Activated CD4-positive, alpha-beta T cell treated with anti-CD3 and anti-CD28 coated beads, Interleukin-2, Interleukin-6, amounts not matched to agents 100 ng/mL and 50 ng/mL, durations not matched to agents 16 hours and 8 hours (primary cell): ENCODE data around the gene CFAP221.

Experiments
- DNase-seq: peaks from one replicate; pipeline ENCODE4 v3.0.0-alpha.2; 2020

Gene CFAP221

DNA sequence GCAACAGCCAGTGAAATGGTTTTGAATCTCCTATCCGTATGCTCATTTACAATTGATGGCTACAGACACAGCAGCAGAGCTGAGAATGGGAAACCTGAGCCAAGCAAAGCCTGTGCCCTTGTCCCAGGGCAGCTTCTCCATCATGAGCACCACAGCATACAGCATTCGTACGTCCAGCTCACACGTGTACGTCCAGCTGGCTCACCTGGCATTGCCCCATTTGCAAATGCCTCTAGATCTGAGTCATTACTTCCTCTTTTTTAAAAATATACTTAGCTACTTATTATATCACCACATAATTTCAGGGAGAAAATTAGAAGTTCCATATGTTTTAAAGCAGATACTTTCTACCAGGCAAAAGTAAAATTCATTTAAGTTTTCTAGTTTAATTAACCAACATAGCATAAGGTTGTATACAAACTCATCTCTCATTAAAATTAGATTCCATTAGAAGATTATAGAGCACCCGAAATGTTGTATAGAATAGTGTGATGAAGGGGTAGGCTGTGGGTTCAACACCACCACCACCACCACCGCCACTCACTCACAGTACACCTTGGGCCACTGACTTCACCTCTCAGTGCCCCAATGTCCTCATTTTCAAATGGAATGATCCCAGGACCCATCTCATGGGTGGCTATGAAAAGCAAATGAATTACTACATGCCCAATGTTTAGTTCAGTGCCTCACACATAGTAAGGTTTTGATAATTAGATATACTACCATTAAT is 103.4 kb downstream of the CFAP221 start:
- DNase-seq = no peak

DNA sequence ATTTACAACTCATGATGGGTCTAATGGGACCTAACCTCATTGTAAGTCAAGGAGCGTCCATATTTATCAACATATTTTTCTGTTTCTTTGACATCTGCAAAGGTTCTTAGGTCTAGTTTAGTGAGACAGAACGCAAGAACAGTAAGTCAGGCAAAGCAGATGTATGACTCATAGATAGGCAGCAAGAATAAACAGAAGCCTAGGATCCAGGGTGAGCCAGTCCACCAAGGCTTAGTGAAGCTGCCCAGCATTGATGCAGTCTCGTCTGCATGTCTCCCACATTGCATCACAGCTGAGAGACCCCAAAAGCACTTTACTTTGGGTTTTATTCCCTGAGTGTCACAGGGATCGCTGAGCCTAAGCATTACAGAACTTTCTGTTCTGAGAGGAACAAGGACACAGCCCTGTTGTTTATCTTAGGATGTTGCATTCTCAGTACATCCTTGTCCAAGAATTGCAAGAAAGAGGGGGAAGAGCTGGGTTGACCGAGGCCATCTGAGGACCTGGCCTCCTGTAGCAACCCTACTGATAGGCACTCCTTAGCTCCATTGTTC is 105.2 kb downstream of the CFAP221 start:
- no peak for DNase-seq

DNA sequence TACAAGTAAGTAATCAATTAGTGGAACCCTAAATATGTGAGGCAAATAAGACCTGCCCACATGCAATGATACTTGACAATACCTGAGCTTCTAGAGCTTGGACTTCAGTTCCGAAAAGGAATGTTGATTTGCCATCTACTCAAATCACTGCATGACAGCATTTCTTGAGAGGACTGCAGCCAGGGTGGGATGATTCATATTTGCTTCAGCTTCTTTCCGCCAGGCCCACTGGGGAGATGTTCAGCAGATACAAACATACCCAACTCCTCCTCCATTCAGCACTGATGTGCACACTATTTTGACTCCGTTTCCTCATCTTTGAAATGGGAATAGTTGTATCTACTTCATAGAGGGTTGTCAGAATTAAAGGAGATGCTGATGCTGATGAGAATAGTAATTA is 106.0 kb downstream of the CFAP221 start:
- no peak for DNase-seq

DNA sequence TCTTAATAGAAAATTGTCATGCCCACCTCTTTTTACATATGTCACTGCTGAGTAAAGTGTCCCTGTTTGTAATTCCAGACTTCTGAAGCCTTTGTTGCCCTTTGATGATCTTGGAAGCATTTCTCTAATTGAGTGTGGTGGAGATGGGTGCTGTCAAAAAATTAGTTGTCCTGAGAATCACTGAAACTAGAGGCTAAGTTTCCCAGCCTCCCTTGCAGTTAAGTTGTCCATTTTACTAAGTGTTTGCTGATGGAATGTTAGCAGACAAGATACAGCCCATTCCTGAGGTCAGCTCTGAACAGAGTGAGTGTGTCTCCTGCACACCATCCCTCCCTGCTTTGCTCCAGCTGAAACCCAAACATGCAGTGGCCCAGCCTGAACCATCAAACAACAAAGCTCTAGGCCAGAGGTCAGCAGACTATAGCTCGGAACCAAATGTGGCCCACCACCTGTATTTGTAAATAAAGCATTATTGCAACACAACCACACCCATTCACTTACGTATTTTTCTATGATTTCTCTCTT is 106.7 kb downstream of the CFAP221 start:
- DNase-seq = no peak

DNA sequence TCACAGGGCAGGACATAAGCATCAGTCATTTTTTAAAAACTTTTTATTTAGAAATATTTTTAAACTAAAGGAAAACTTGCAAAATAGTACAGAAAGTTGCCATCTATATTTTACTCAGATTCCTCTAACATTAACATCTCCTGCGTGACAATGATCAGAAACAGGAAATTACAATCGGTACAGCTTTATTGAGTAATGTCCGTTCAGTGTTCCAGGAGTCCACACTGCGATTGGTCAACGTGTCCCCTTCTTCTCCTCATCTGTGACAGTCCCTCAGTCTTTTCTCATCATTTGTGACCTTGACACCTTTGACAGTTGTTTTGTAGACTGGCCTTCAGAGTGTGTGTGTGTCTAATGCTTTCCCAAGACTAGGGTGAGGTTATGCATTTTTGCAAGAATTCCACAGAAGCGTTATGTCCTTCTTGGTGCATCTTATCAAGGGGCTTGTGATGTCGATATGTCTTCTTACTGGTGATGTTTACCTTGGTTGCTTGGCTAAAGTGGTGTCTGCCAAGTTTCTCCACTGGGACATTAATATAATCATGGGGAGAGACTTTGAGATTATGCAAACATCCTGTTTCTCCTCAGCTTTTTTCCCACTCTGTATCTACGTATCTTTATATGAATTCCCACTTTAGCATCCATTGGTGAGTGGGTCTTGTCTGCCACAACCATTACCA is 113.4 kb downstream of the CFAP221 start:
- no peak for DNase-seq

DNA sequence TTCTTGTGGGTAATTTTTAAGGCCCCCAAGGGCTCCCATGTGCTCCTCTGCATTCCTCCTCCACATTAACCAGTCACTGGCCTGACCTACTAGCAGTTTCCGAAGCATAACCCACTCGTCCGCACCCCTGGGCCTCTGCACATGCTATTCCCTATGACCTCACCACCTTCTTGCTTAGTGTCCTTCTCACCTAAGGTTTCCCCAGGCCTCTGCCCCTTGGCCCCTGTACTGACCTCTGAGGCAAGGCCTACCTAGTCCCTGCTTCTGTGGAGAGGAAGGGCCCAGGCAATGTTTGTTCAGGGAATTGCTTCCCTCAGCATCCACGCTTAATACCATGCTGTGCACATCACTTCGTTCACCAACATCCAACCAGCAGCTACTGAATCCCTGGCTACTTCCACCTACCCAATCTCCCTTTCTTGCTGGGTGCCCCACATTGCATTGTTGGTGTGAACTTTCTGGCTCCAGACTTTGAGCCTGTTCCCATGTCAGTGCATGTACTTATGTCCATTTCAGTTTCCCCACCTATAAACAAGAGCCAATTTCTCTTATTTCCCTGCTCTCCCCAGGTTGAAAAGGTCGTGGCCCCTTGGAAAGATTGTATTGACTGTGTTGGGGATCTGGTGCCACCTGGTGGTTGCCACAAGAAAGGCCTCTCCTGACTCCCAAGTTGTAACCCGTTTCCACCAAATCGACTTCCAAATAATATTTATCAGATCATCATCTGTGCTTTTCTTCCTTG is 115.5 kb downstream of the CFAP221 start:
- peak; percentile 42 for DNase-seq

DNA sequence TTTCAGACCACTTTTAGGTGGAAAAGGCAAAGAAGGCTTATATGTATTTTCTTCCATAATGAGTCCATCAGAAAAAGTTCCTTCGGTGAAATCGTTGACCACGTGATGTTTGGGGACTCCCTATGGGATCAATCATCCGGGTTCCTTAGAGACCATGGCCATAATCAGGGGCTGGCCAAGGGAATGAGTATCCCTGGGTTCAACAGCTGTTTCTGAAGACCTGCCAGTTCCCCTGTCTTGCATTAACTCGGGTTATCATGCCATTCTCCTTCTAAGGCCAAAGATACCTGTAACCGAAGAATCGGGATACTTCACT is 116.1 kb downstream of the CFAP221 start:
- DNase-seq = no peak

DNA sequence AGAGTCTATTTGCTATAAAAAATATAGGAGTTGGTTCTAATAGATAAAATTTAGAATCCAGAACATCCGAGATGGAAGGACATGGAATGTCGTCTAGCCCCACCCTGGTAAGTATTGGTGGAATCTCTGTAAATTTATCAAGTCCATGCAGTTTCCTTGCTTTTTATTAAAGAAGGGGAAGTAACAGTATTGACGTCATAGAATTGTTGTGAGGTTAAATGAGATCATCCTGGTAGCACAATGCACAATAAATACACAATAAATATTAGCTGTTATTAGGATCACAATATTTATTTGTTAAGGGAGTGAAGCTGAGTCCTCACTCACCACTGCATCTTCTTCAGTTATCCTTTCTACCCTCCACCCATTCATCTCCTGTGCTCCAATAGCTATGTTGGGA is 118.0 kb downstream of the CFAP221 start:
- no peak for DNase-seq

DNA sequence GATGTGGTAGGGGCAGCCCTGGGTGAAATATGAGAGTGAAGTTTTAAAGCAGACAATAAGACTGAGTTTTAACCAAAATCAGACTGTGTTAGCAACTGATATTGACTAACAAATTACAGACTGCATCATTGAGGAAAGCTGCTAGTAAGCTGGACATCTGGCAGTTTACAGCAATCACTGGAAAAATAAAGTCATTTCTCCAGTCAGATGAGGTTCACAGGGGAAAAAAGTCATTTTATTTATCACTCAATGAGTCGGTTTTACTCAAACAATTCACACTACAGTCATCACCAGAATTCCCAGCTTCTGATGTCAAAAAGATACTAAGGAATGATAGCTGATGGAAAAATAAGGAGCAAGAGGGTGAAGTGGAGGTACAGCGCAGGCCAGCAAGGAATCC is 124.3 kb downstream of the CFAP221 start:
- no peak for DNase-seq

DNA sequence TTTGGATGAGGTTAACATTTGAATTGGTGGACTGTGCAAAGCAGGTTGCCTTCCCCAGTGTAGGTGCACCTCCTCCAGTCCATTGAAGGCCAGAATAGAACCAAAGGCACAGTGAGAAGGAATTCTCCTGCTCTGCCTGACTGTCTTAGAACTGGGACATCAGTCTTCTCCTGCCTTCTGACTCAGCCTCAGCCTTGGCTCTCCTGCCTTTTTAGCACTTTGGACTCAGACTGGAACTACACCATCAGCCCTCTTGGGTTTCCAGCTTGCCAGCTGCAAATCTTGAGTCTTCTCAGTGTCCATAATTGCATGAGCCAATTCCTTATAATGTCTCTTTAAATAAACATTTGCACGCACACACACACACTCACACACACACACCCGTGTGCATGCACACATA is 126.8 kb downstream of the CFAP221 start:
- no peak for DNase-seq

DNA sequence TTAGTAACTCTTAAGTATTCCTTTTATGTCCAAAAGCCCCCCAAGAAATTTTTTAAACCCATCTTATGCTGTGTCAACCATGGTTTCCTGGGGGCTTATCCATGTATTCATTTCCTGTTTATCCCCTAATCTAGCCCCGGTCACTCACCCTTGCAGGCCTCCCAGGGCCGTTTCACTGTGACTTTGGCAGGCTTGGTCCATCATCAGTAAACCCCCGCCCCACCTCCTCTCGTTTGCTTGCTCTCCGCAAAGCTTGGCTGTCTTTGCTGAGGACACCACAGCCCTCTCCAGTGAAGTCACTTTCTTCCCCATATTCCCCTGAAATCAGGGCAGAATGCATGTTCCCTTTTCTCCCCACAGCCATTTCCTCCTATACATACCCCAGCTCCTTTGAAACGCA is 127.5 kb downstream of the CFAP221 start:
- DNase-seq = no peak

DNA sequence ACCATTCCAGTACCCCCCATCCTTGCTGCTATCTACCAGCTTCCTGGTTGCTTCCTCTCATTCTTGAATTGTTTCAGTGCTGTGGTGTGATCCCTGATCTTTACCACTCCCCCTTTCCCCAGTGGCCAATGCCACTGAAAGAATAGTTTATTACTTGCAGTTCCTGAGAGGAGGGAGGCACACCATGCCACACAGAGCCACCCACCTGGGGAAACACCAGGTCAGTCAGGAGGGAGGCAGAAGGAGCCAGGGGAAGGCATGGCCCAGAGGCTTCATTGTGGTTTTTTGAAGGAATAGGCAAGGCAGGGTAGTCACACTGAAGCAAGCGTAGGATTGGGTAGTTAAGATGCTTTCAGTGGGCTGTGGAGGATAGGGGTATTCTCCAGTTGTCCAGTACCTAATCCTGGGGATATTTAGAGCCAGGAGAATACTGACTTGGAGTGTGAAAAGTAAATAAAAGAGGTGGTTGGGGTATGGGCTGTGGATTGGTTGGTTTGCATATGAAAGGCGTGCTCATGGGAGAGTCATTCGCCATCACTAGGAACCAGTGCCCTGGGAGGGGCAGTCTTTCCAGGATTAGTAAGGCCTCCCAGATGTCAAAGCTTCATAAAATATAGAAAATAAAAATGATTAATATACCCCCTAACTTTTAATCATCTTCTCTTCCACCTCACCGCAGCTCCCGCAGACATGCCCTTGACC is 128.1 kb downstream of the CFAP221 start:
- DNase-seq = no peak

DNA sequence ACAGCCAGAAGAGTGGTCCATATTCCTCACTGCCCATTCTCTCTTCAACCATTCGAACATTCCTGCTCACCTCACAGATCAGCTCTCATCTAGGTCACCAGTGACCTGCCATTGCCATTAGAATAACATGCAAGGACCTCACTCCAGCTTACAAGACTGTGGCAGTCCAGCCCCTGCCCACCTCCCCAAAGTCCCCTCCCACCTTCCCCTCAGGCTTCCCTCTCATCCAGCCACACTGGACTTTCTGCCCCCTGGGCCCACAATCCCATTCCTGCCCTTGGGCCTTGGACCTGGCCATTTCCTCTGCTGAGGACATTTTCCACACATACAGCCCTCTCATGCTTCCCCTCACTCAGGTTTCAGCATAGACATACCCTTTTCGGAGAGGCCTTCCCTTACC is 129.5 kb downstream of the CFAP221 start:
- no peak for DNase-seq

DNA sequence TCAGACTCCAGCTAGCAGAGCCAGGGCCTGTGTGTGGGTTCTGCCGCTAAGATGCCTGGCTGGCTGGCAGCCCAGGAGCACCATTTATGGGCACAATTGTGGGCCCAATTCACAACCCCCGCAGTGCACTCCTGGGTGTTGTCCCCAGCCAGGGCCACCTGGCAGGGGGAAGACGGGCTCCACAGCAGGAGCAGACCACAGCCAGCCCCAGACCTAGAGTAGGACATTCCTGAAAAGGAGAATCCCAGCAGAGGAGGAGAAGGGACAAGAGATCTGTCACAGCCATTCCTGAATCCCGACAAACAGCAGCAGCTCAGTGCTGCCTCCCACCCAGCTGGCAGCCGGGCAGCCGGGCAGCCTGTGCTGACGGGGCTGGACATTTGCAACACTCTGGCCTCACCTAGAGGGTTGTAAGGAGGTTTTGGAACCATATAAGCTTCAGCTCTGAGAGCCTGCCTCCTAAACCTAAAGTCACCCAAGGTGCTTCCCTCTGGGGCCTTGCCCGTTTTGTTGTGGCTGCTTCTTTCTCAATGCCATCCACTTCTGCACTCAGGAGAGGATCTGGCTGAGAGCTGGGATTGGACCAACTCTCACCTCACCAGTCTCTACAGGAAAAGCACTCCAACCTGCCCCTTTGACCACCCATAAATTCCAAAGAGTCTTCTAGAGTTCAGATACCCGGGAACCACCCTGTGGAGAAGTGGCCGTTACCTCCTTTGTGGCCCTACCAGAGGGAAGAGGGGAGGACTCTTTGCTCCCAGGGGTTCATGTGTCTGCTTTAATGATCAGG is 130.7 kb downstream of the CFAP221 start:
- DNase-seq = no peak

DNA sequence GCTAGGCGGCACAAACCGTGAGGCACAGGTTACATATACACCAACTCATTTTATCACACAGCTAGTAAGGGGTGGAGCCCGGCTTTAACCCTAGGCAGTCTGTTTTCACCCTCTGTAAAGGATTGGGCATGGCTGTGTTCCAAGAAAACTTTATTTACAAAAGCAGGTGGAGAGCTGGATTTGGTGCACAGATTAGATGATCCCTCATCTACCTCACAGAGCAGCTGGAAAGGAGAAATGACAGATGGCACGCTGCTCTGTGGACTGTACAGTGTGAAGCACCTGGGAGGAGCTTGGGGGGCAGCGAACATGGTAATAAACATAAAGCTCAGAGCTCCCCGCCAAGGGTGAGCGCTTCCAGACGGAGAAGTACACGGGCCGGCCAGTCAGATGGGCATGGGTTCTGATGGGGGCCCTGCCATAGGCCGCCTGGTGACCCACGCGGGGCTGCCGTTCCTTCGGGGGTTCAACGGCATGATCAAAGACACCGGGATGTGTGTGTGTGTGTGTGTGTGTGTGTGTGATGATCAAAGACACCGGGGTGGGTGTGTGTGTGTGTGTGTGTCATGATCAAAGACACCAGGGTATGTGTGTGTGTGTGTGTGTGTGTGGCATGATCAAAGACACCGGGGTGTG is 133.9 kb downstream of the CFAP221 start:
- DNase-seq = no peak

DNA sequence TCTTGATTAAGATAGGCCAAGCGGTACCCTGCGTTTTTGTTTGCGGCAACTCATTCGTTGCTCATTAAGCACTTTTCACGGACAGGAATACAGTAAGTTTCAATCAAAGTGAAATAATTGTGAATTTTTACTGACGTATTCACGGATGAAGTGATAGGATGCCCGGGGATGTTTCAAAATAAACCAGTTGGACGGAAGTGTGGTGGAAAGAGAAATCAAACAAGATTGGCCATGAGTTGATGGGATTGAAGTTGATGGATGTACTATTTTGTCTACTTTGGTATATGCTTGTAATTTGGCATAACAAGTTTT is 135.2 kb downstream of the CFAP221 start:
- no peak for DNase-seq

DNA sequence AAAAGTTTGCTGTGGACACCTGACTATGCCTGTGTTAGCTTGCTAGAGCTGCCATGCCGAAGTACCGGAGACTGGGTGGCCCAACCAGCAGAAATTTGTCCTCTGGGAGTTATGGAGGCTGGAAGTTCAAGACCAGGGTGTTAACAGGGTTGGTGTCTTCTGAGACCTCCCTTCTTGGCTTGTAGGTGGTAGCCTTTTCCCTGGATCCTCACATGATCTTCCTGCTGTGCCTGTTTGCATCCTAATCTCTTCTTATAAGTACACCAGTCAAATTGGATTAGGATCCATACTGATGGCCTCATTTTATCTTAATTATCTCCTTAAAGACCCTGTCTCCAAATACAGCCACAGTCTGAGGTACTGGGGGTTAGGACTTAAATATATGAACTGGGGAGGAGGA is 135.6 kb downstream of the CFAP221 start:
- no peak for DNase-seq

DNA sequence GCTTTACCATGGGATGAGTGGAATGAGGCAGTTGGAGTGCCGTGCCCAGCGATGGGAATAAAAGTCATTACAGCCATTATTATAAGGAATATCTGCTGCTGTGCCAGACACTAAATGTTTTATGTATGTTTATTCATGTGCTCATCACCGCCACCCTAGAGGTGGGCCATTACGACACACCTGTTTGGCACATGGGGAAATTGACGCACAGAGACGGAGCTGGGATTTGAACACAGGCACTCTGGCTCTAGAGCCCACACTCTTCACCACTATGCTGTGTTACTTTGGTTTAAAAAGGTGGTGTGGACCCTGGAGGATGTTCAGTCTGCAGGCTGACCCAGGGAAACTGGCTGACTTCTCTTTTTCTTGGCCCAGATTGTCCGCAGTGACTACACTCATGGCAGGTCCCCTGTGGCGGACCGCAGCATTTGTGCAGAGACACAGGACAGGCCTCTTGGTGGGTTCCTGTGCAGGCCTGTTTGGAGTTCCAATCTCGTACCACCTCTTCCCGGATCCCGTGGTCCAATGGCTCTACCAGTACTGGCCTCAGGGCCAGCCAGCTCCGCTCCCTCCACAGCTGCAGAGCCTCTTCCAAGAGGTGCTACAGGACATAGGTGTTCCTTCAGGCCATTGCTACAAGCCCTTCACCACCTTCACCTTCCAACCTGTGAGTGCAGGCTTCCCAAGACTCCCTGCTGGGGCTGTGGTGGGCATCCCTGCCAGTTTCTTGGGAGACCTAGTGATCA is 136.4 kb downstream of the CFAP221 start:
- no peak for DNase-seq

DNA sequence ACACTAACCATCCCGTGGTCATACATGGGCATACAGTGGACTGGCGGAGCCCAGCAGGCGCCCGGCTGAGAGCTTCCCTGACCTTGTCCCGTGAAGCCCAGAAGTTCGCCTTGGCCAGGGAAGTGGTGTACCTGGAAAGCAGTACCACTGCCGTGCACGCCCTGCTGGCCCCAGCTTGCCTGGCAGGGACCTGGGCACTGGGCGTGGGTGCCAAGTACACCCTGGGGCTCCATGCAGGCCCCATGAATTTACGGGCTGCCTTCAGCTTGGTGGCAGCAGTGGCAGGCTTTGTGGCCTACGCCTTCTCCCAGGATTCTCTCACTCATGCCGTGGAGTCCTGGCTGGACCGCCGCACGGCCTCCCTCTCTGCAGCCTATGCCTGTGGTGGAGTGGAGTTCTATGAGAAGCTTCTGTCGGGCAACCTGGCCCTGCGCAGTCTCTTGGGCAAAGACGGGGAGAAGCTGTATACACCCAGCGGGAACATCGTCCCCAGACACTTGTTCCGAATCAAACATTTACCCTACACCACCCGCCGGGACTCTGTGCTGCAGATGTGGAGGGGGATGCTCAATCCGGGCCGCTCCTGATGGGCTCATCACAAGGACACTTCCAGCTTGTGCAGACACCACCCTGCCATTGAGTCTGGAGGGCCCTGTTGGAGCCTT is 137.1 kb downstream of the CFAP221 start:
- no peak for DNase-seq

DNA sequence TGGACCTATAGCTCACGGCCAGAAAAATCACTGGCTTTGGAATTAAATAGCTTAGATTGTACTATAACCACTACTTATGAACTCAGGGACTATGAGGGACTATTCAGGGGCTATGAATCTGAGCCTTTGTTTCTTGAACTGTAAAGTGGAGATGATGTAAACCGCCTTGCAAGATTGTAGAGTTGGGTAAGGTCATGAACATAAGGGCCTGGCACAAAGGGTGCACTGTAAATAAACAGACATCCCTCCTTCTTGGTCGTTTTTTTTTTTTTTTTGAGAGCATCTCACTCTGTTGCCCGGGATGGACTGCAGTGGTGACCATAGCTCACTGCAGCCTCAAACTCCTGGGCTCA is 137.6 kb downstream of the CFAP221 start:
- DNase-seq = no peak

DNA sequence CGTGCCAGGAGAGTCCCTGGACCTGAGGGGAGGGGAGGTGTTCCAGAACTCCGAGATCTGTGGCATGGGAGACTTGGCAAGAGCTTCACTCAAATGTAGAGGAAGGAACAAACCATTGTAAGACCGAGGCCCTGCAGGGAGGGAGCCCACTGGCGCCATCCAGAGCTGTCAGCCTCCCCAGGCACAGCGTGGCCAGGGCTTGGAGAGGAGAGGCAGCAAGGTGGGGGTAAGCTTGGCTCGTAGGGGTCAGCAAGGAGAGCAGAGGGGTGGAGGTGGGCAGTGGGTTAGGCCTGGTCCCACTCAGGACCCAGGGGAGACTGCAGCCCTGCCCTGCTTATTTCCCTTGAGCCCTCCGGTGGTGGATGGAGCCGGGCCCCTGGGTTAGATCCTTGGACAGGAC is 138.3 kb downstream of the CFAP221 start:
- DNase-seq = no peak
